ENCODE results near the gene FAM53A.

Gene FAM53A

GRCh38 chr4:1591107-1591506 is 93.0 kb downstream of the FAM53A start:
- DNase-seq (ENCODE audit: low read depth), result no peak

DNA sequence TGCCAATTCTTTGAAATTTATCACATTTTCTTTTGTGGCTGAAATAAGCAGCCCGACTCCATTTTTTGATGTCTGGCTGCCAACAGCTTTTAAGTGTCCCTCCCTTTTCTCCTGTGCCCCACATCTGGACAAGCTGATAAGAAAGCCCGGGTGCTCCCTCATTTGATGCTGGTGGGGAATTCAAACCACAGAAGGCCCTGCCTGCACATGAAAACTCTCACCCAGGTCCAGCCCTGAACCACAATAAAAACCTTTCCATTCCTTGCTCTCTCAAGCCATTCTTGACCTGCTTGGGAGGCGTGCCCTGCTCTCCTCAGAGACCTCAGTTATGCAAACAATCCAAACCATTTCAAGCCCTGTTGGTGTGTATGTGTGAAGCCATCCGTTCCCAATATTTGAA is 93.9 kb downstream of the FAM53A start:
- DNase-seq (ENCODE audit: low read depth), result no peak

Data from GM04503 (cell line).